ENCODE data around the gene MTUS2.

DNA sequence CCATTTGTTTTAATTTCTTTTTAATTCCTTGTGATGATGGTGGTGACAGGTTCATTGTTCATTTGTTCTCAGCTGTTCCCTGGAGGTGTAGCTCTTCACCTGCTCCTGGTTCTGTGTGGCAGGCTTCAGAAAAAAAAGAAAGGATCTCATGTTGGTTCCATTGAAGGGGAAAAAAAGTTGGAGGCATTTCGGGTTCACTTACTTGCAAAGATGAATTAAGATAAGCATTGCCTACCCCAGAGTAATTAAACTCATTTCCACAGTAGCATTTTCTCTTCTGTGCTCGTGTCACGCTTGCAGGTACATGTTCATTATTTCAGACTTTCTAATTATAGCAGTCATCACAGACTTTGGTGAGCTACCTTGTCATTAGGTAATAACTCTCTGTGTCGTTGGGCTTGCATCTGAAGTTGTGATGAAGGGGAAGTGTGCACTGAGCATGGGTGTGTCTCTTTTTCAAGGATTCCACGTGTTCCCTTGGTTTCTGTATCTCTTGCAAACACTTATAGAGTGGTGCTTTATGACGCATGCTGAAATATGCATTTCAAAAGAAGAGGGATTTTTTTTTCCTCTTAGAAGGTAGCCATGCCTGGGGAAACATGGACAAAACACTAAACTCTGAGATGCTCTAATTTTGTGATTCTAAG is 69.1 kb downstream of the MTUS2 start:
- TF ChIP-seq ESRRA (IDR thresholded peaks at IDR 0.05; ENCODE audit: low read length), result no peak
- no peak for TF ChIP-seq CEBPB (IDR thresholded peaks at IDR 0.05; ENCODE audit: borderline replicate concordance in 1 of 2, low read depth in 2 of 2, low read length in 2 of 2)
- no peak for TF ChIP-seq MYC (IDR thresholded peaks at IDR 0.05; ENCODE audit: insufficient read depth, insufficient read length, insufficient replicate concordance, low read length, severe bottlenecking)
